NCI-H1436 treated with DMSO at 0.1 percent for 48 hours (cell line): Measurements from ENCODE around the gene GPR68.
"Not testable (repeated sequence)": the region's sequence is repeated elsewhere in the genome, so short reads cannot be mapped to it uniquely, and the experiment has no call there.

Experiments used
- DNase-seq: peaks from one replicate; lab custom pipeline; 2025; lab: John Stamatoyannopoulos, UW

The GPR68 gene

GRCh38 chr14:91252871-91253794 lies 8.6 kb upstream of the GPR68 start:
- DNase-seq: no peak

GRCh38 chr14:91250912-91251311 lies 6.4 kb upstream of the GPR68 start:
- DNase-seq: no peak

GRCh38 chr14:91249841-91250616 lies 5.5 kb upstream of the GPR68 start:
- peak; percentile 64 for DNase-seq

- peak; percentile 46 for DNase-seq
These were observed 1.7 kb upstream of the GPR68 start for GRCh38 chr14:91246051-91246852.

GRCh38 chr14:91245616-91246015 lies 1.1 kb upstream of the GPR68 start:
- not testable (repeated sequence) for DNase-seq

- no peak for DNase-seq
These were observed 525 bp upstream of the GPR68 start for GRCh38 chr14:91245029-91245428.

- DNase-seq: no peak
These were observed 1.4 kb downstream of the GPR68 start for GRCh38 chr14:91243074-91243471.

- DNase-seq: no peak
These were observed 1.9 kb downstream of the GPR68 start for GRCh38 chr14:91242635-91243034.

GRCh38 chr14:91241863-91242262 lies 2.6 kb downstream of the GPR68 start:
- DNase-seq: no peak

- DNase-seq: no peak
These were observed 5.8 kb downstream of the GPR68 start for GRCh38 chr14:91238661-91239060.

- no peak for DNase-seq
These were observed 6.4 kb downstream of the GPR68 start for GRCh38 chr14:91238085-91238484.

GRCh38 chr14:91237219-91237618 lies 7.3 kb downstream of the GPR68 start:
- no peak for DNase-seq

GRCh38 chr14:91235841-91236240 lies 8.7 kb downstream of the GPR68 start:
- no peak for DNase-seq

- DNase-seq: no peak
These were observed 9.8 kb downstream of the GPR68 start for GRCh38 chr14:91234791-91235114.

- no peak for DNase-seq
These were observed 10.3 kb downstream of the GPR68 start for GRCh38 chr14:91233936-91234790.

- DNase-seq: no peak
These were observed 11.9 kb downstream of the GPR68 start for GRCh38 chr14:91232603-91233002.

- DNase-seq: no peak
These were observed 12.5 kb downstream of the GPR68 start for GRCh38 chr14:91232052-91232451.

- DNase-seq: no peak
These were observed 13.1 kb downstream of the GPR68 start for GRCh38 chr14:91231446-91231845.

GRCh38 chr14:91230397-91231035 lies 14.0 kb downstream of the GPR68 start:
- no peak for DNase-seq

GRCh38 chr14:91229743-91230200 lies 14.7 kb downstream of the GPR68 start:
- DNase-seq: no peak

GRCh38 chr14:91229005-91229382 lies 15.5 kb downstream of the GPR68 start:
- no peak for DNase-seq
